Mammary microvascular endothelial cell (primary cell): ENCODE data around the gene TGFBRAP1. TPM values are rescaled to one million over a fixed set of nuclear protein-coding genes. Genes with fewer than 3 reads are reported as not detected.

ENCODE experiments used
- total RNA-seq: library from RNA; depleted of rRNA; stranded (reverse); fragments of >200 nt; gene quantifications from 2 replicates; pipeline ENCODE4 v1.2.3, GENCODE V29; 2015

TGFBRAP1 gene, protein sequence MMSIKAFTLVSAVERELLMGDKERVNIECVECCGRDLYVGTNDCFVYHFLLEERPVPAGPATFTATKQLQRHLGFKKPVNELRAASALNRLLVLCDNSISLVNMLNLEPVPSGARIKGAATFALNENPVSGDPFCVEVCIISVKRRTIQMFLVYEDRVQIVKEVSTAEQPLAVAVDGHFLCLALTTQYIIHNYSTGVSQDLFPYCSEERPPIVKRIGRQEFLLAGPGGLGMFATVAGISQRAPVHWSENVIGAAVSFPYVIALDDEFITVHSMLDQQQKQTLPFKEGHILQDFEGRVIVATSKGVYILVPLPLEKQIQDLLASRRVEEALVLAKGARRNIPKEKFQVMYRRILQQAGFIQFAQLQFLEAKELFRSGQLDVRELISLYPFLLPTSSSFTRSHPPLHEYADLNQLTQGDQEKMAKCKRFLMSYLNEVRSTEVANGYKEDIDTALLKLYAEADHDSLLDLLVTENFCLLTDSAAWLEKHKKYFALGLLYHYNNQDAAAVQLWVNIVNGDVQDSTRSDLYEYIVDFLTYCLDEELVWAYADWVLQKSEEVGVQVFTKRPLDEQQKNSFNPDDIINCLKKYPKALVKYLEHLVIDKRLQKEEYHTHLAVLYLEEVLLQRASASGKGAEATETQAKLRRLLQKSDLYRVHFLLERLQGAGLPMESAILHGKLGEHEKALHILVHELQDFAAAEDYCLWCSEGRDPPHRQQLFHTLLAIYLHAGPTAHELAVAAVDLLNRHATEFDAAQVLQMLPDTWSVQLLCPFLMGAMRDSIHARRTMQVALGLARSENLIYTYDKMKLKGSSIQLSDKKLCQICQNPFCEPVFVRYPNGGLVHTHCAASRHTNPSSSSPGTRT
- 30.5 and 33.5 TPM in 2 replicates for total RNA-seq

DNA sequence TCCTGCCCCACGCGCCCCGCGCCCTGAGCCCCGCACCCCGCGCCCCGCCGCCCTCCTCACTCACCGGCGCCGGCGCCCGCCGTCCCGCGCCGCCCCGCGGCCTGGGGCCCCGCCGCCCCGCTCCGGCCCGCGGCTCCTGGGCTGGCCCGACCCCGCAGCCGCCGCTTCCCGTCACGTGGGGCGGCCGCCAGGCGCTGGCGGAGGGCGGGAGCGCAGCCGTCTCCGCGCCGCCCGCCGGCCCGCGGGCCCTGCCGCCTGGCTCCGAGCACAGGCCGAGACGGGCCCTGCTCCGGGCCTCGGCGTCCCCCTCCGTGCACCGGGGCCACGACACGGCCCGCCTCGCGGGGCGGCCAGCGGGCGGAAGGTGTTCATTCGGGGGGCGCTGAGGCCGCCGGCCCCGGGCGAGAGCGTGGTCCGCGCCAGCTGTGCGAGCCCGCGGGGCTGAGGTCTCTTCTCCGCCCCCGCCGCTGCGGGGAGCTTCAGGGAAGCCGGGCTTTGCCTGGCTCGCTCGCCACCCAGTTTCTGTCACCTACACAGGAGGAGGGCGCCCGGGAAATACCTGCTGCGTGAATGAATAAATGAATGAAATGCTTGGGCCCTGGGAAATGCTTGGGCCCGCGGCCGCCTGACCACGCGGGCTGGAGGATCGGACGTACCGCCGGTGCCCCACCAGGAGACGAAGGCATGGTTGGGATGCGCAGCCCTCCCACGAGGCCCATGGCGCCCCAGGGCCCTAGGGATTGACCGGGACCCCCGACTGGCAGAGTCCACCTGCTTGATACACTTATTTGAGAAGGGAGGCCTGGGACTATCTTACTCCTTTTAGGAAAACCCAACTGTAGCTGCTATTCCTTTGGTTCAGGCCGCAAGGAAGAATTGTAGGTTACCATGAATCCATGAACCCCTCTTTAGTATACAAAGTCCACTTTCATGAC is at the start of gene TGFBRAP1:
TSS of gene TGFBRAP1 (minus strand) at position 175 of the 935 bp plus-strand sequence. CDS start 21,434 bp downstream, outside the sequence.

DNA sequence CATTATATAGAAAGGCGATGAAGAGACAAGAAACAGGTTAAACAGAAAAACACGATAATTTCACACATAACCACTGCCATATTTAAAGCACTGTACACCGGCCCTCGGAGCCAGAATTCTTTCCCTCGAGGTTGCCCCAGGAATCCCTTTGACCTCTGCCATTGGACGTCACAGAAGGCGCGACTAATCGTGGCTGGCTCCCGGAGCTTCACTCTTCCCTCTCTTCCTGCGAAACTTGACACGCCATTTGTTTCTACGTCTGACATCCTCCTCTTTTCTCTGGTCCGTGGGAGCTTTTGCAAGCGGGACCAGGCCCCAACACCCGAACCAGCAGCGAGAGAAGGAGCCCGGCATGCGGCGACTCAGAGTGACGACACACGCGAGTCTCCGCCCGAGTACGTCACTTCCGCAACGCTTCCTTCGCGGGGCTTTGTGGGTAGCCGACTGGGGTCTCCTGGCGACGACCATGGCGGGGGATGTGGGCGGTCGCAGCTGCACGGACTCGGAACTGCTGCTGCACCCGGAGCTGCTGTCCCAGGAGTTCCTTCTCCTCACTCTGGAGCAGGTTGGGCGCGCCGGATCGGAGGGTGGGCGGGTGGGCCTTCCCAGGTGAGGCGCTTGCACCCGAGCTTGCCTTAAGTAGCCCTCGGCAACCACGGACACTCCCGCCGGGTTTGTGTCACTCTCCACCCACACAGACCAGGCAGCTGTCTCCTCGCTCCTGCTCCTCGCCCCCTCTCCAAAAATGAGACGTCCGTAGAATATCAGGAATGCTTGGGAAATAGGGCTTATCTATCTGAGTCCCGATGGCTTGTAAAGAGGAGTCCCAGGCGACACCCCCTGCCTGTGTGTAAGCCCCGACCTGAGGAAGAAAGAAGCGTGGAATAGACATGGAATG is 7.8 kb upstream of the TGFBRAP1 start, which contains the start of gene C2orf49:
TSS of gene C2orf49 (plus strand) at position 419 of the 898 bp plus-strand sequence. CDS start at position 467, 48 bp downstream.

DNA sequence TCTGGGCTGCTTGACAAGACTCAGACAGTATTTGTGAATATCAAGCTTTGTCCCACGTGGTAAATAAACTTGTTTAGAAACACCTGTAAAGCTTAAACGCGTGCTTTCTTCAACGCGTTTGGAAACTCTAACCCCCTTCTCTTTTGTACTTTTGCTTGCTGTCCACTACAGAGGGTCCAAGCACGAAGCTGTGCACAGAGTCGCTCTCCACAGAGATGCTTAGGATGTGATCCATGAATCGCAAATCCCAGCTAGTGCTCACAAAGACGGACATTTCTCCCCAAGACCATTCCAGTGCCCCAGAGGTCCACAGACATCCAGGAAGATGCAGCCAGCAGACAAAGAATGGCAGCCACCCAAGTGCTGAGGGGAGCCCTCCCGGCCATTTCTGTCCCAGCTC is 88.1 kb downstream of the TGFBRAP1 start, which contains the start of gene GPR45:
TSS of gene GPR45 (plus strand) at position 301 of the 400 bp plus-strand sequence. CDS start 116 bp downstream, outside the sequence.

Other genes starting within 250 kb of the TGFBRAP1 start
- gene GPR45, start 88.0 kb downstream of the TGFBRAP1 start, total RNA-seq: not detected in 2 replicates
- 8.8 and 11.7 TPM in 2 replicates for gene C2orf49, start 7.8 kb upstream of the TGFBRAP1 start, total RNA-seq
- gene FHL2, start 69.3 kb upstream of the TGFBRAP1 start, total RNA-seq: 97.3 and 97.8 TPM in 2 replicates